Measurements from ENCODE around the gene NRROS. TPM values are rescaled to one million over a fixed set of nuclear protein-coding genes. Genes with fewer than 3 reads are reported as not detected.
A peak's percentile ranks its signal among the peaks of the same experiment; 100 is the strongest.

NRROS gene
- polyA plus RNA-seq, 1 of the 3 experiments (the other 2 are of a cell fraction), result 0.25 TPM

DNA sequence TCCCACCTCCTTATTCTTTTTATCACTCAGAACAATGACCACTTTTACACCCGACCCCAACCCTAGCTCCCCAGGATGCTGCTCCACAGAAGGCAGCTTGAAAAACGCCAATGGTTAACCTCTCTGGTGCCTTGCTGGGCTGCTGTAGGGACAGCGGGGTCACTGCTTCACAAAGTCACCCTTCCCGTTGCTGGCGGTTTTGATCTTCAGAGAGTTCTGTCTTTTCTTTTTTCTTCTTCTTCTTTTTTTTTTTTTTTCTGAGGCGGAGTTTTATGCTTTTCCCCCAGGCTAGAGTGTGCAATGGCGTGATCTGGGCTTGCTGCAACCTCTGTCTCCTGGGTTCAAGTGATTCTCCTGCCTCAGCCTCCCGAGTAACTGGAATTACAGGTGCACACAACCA lies 51.9 kb downstream of the NRROS start:
- Histone ChIP-seq H3K79me2 (ENCODE audit: insufficient read depth) (no peaks in the 10 kb centered on the region), H2AFZ (ENCODE audit: low read depth) (no peak overlapping the region), H3K27ac (ENCODE audit: low read depth in 2 of 2, low read length in 1 of 2) (no peak overlapping the region), H3K9me3 (no peaks in the 10 kb centered on the region), H4K20me1 (ENCODE audit: insufficient read depth) (no peaks in the 10 kb centered on the region), H3K9me2 (no peaks in the 10 kb centered on the region), H3K4me1 (ENCODE audit: control insufficient read depth in 1 of 2, insufficient read depth in 2 of 2, low read depth in 1 of 2, low read length in 1 of 2) (peaks cover 0 to 4% of the 10 kb centered on the region in 2 experiments; a peak in 2 of 4 replicates), H3K4me3 (ENCODE audit: low read depth in 2 of 2, low read length in 1 of 2) (no peak overlapping the region), H3K27me3 (ENCODE audit: insufficient read depth) (no peaks in the 10 kb centered on the region), H3K36me3 (replicated peaks in 1 of 2; ENCODE audit: control insufficient read depth in 1 of 2, insufficient read depth in 2 of 2, low read length in 1 of 2) (no peaks in the 10 kb centered on the region), H3F3A (replicated peaks; ENCODE audit: insufficient read depth) (no peaks in the 10 kb centered on the region), H3K9ac (no peak overlapping the region), H3K4me2 (no peak overlapping the region)
- TF ChIP-seq YY1 (IDR thresholded peaks at IDR 0.05; ENCODE audit: low read depth) (no peak), JUND (IDR thresholded peaks at IDR 0.05) (no peak), RCOR1 (IDR thresholded peaks at IDR 0.05; ENCODE audit: low read length) (no peak), FOXJ3 (CRISPR knock-in tag; IDR thresholded peaks at IDR 0.05) (no peak), GATA2 (CRISPR knock-in tag; IDR thresholded peaks at IDR 0.05) (no peak), POLR2AphosphoS5 (IDR thresholded peaks at IDR 0.05; ENCODE audit: low read depth, low read length) (no peak), CHD2 (IDR thresholded peaks at IDR 0.05; ENCODE audit: low read length, partially characterized antibody) (no peak), MEF2A (IDR thresholded peaks at IDR 0.05; ENCODE audit: borderline replicate concordance, low read depth) (no peak), TEAD4 (IDR thresholded peaks at IDR 0.05; ENCODE audit: borderline replicate concordance, insufficient read depth) (no peak), SIN3A (IDR thresholded peaks at IDR 0.05; ENCODE audit: borderline replicate concordance, low read depth, low read length) (no peak)
- TF ChIP-seq, protein P1, sequence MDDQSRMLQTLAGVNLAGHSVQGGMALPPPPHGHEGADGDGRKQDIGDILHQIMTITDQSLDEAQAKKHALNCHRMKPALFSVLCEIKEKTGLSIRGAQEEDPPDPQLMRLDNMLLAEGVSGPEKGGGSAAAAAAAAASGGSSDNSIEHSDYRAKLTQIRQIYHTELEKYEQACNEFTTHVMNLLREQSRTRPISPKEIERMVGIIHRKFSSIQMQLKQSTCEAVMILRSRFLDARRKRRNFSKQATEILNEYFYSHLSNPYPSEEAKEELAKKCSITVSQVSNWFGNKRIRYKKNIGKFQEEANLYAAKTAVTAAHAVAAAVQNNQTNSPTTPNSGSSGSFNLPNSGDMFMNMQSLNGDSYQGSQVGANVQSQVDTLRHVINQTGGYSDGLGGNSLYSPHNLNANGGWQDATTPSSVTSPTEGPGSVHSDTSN (IDR thresholded peaks at IDR 0.05), result no peak
- ChIA-PET POLR2A (interaction anchor here (0.9 kb wide), 1 partner anchor 15 kb away, joined by 3 read pairs; no protein-coding TSS in a partner anchor), CTCF (interaction anchor here (1.9 kb wide), 1 partner anchor 82 kb away, joined by 7 read pairs; no protein-coding TSS in a partner anchor)
- no peak for DNase-seq
- WGBS (ENCODE audit: low lambda C conversion rate), result 74% methylated on average over 8 of the region's 8 CpGs

DNA sequence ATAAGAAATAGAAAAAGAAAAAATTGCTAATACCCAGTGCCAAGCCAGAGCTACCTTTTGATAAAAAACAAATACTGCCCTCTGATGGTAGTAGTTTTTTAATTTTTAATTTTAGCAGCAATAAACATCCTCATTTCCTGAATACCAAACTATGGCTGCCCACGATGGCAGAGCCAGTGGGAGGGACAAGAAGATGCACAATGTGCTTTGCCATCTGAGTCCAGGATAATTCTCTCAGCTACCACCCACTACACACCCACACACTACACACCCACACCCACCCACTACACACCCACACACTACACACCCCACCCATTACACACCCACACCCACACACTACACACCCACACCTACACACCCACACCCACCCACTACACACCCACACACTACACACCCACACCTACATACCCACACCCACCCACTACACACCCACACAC lies 54.7 kb downstream of the NRROS start:
- WGBS (ENCODE audit: low lambda C conversion rate), result 0% methylated on average over 1 of the region's 1 CpG
- no peaks in the 10 kb centered on the region for H3K4me1 ChIP-seq (ENCODE audit: control insufficient read depth in 1 of 2, insufficient read depth in 2 of 2, low read depth in 1 of 2, low read length in 1 of 2)
- H3K79me2 ChIP-seq (ENCODE audit: insufficient read depth), result no peaks in the 10 kb centered on the region
- no peaks in the 10 kb centered on the region for H3F3A ChIP-seq (replicated peaks; ENCODE audit: insufficient read depth)
- no peak overlapping the region for H2AFZ ChIP-seq (ENCODE audit: low read depth)
- TF ChIP-seq, protein P2, sequence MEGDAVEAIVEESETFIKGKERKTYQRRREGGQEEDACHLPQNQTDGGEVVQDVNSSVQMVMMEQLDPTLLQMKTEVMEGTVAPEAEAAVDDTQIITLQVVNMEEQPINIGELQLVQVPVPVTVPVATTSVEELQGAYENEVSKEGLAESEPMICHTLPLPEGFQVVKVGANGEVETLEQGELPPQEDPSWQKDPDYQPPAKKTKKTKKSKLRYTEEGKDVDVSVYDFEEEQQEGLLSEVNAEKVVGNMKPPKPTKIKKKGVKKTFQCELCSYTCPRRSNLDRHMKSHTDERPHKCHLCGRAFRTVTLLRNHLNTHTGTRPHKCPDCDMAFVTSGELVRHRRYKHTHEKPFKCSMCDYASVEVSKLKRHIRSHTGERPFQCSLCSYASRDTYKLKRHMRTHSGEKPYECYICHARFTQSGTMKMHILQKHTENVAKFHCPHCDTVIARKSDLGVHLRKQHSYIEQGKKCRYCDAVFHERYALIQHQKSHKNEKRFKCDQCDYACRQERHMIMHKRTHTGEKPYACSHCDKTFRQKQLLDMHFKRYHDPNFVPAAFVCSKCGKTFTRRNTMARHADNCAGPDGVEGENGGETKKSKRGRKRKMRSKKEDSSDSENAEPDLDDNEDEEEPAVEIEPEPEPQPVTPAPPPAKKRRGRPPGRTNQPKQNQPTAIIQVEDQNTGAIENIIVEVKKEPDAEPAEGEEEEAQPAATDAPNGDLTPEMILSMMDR (IDR thresholded peaks at IDR 0.05), result peak; percentile 35; the same call in 1 of the 2 replicates
- no peak for TF ChIP-seq TAF1 (IDR thresholded peaks at IDR 0.05; ENCODE audit: borderline replicate concordance, low read depth, low read length)
- TF ChIP-seq, protein P3, sequence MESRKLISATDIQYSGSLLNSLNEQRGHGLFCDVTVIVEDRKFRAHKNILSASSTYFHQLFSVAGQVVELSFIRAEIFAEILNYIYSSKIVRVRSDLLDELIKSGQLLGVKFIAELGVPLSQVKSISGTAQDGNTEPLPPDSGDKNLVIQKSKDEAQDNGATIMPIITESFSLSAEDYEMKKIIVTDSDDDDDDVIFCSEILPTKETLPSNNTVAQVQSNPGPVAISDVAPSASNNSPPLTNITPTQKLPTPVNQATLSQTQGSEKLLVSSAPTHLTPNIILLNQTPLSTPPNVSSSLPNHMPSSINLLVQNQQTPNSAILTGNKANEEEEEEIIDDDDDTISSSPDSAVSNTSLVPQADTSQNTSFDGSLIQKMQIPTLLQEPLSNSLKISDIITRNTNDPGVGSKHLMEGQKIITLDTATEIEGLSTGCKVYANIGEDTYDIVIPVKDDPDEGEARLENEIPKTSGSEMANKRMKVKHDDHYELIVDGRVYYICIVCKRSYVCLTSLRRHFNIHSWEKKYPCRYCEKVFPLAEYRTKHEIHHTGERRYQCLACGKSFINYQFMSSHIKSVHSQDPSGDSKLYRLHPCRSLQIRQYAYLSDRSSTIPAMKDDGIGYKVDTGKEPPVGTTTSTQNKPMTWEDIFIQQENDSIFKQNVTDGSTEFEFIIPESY (IDR thresholded peaks at IDR 0.05; ENCODE audit: borderline replicate concordance, low read depth), result no peak
- TF ChIP-seq SMC3 (IDR thresholded peaks at IDR 0.05; ENCODE audit: low read depth, low read length), result 0 out of 2 replicates have a peak, but pooled peaks have one; percentile 6
- TF ChIP-seq, protein P4, sequence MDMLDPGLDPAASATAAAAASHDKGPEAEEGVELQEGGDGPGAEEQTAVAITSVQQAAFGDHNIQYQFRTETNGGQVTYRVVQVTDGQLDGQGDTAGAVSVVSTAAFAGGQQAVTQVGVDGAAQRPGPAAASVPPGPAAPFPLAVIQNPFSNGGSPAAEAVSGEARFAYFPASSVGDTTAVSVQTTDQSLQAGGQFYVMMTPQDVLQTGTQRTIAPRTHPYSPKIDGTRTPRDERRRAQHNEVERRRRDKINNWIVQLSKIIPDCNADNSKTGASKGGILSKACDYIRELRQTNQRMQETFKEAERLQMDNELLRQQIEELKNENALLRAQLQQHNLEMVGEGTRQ (IDR thresholded peaks at IDR 0.05; ENCODE audit: borderline replicate concordance, low read depth, low read length), result no peak
- TF ChIP-seq FOSL2 (IDR thresholded peaks at IDR 0.05; ENCODE audit: borderline replicate concordance, low read depth), result no peak
- peak; percentile 37 for TF ChIP-seq RAD21 (IDR thresholded peaks at IDR 0.05; ENCODE audit: low read length)
- POLR2A ChIA-PET, result no interaction called here
- H3K9ac ChIP-seq, result no peak overlapping the region
- H3K27me3 ChIP-seq (ENCODE audit: insufficient read depth), result no peaks in the 10 kb centered on the region
- CTCF ChIA-PET, result interaction anchor here (0.6 to 1.3 kb wide), 5 partner anchors 9 to 167 kb away, joined by 3 to 8 read pairs (median 3); no protein-coding TSS in a partner anchor
- no peak overlapping the region for H3K4me2 ChIP-seq
- H3K36me3 ChIP-seq (replicated peaks in 1 of 2; ENCODE audit: control insufficient read depth in 1 of 2, insufficient read depth in 2 of 2, low read length in 1 of 2), result no peaks in the 10 kb centered on the region
- H3K9me2 ChIP-seq, result no peaks in the 10 kb centered on the region
- H3K4me3 ChIP-seq (ENCODE audit: low read depth in 2 of 2, low read length in 1 of 2), result no peak overlapping the region
- peak; percentile 51 for DNase-seq
- no peaks in the 10 kb centered on the region for H4K20me1 ChIP-seq (ENCODE audit: insufficient read depth)
- H3K9me3 ChIP-seq, result no peaks in the 10 kb centered on the region
- H3K27ac ChIP-seq (ENCODE audit: low read depth in 2 of 2, low read length in 1 of 2), result no peak overlapping the region
